Hepatocyte (in vitro differentiated cells): ENCODE data around the gene COPS4. TPM values are rescaled to one million over a fixed set of nuclear protein-coding genes. Genes with fewer than 3 reads are reported as not detected.

Source experiments
- DNase-seq: peaks from one replicate; pipeline ENCODE4 v3.0.0-alpha.2; 2016; ENCODE audit warnings: low spot score
- H2AFZ ChIP-seq: fragments of 200-600 bp; sonication (generic); 2 replicates; pipeline ENCODE4 v1.6.0; 2016; ENCODE audit warnings: antibody characterized with exemption, mild to moderate bottlenecking
- H3K27ac ChIP-seq: fragments of 200-600 bp; sonication (generic); 2 replicates; pipeline ENCODE4 v1.5.1; 2016; ENCODE audit warnings: mild to moderate bottlenecking
- H3K27me3 ChIP-seq: fragments of 200-600 bp; sonication (generic); 2 replicates; pipeline ENCODE4 v1.6.1; 2016
- H3K36me3 ChIP-seq: fragments of 200-600 bp; sonication (generic); replicated peaks from 2 replicates; pipeline ENCODE4 v1.5.1; 2016; ENCODE audit warnings: low read depth; ENCODE audit not compliant: insufficient read depth
- H3K4me1 ChIP-seq: fragments of 200-600 bp; sonication (generic); 2 replicates; pipeline ENCODE4 v1.5.1; 2016; ENCODE audit warnings: mild to moderate bottlenecking, moderate library complexity; ENCODE audit not compliant: insufficient read depth
- H3K4me2 ChIP-seq: fragments of 200-600 bp; sonication (generic); 2 replicates; pipeline ENCODE4 v1.6.0; 2016
- H3K4me3 ChIP-seq: fragments of 200-600 bp; sonication (generic); 2 replicates; pipeline ENCODE4 v1.5.1; 2016; ENCODE audit warnings: mild to moderate bottlenecking
- H3K79me2 ChIP-seq: fragments of 200-600 bp; sonication (generic); 2 replicates; pipeline ENCODE4 v1.6.0; 2017; ENCODE audit warnings: mild to moderate bottlenecking
- H3K9me2 ChIP-seq: fragments of 200-600 bp; sonication (generic); replicated peaks from 2 replicates; pipeline ENCODE4 v1.6.0; 2017; ENCODE audit warnings: mild to moderate bottlenecking; ENCODE audit not compliant: insufficient read depth
- H3K9me3 ChIP-seq: fragments of 200-600 bp; sonication (generic); 2 replicates; pipeline ENCODE4 v1.5.1; 2016; ENCODE audit warnings: low read depth, mild to moderate bottlenecking
- H4K20me1 ChIP-seq: fragments of 200-600 bp; sonication (generic); 2 replicates; pipeline ENCODE4 v1.6.0; 2016; ENCODE audit warnings: mild to moderate bottlenecking; ENCODE audit not compliant: insufficient read depth, poor library complexity, severe bottlenecking
- CTCF ChIP-seq: fragments of 200-600 bp; sonication (generic); IDR thresholded peaks from 2 replicates; pipeline ENCODE4 v1.5.1; 2016; ENCODE audit warnings: antibody characterized with exemption, mild to moderate bottlenecking; ENCODE audit not compliant: poor library complexity
- EZH2 ChIP-seq: fragments of 200-600 bp; sonication (generic); IDR thresholded peaks from 2 replicates; pipeline ENCODE4 v1.6.1; 2016; ENCODE audit warnings: antibody characterized with exemption, mild to moderate bottlenecking, borderline replicate concordance
- EZH2phosphoT487 ChIP-seq: fragments of 200-600 bp; sonication (generic); IDR thresholded peaks from one replicate; pipeline ENCODE4 v1.6.1; 2018; ENCODE audit warnings: antibody characterized with exemption, mild to moderate bottlenecking, low read depth, moderate library complexity; ENCODE audit not compliant: unreplicated experiment, severe bottlenecking
- WGBS: methylation state at CpG from one replicate; pipeline ENCODE4 v1.1.6; 2016; ENCODE audit warnings: low lambda C conversion rate; ENCODE audit errors: missing lambda C conversion rate; 5-methylcytosine and 5-hydroxymethylcytosine counted together
- polyA plus RNA-seq: library from polyadenylated mRNA; unstranded; fragments of >200 nt; fragmentation: Nextera tagmentation; extraction: Ambion mirVana; gene quantifications from 2 replicates; pipeline ENCODE4 v1.2.1, GENCODE V29; 2016
- total RNA-seq: library from RNA; depleted of rRNA; stranded (reverse); fragments of >200 nt; gene quantifications from 2 replicates; pipeline ENCODE4 v1.2.3, GENCODE V29; 2014

Gene COPS4
- total and polyA plus RNA-seq, 2 experiments from 2014 or later: 45.2 to 56.7 TPM

DNA sequence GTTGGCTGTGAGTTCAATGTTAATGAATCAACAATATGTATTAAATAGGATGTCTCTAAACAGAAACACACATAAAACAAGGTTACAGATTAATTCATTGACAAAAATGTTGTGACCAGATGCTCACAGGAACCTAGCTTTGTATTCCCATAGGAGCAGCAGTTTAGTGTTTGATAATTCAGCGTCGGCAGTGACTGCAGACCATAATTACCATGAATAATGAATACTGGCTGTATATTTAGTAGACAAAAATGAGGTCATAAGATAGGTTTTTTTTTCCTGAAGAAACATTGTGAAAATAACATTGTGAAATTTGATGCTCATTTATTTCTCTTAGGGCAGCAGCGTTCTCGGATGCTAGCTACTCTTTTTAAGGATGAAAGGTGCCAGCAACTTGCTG, 27.8 kb downstream of the COPS4 start:
- no peak for TF ChIP-seq EZH2phosphoT487
- no peak for TF ChIP-seq EZH2
- TF ChIP-seq CTCF: no peak
- no peaks in the 10 kb centered on the region for H3K9me2 ChIP-seq

DNA sequence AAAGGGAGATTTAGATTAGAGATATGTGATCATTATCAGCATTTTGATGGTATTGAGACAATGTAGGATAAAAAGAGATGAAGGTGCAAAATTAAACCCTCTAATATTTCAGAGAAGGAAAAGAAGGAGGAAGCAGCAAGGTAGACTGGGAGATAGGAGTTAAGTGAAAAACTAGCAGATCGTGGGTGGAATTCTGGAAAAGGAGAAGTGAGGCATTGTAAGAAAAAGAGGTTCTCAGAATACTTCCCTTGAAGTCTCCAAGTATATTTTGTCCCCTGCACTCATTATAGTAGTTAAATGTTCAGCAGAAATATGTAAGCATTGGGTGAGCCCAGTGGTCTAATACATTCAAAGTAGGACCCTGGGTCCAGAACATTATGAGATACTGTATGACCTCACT, 30.3 kb downstream of the COPS4 start:
- DNase-seq: no peak
- no peaks in the 10 kb centered on the region for H3K9me3 ChIP-seq
- no peaks in the 10 kb centered on the region for H3K79me2 ChIP-seq
- no peaks in the 10 kb centered on the region for H3K27me3 ChIP-seq
- H4K20me1 ChIP-seq: no peaks in the 10 kb centered on the region
- H2AFZ ChIP-seq: no peak overlapping the region
- no peak overlapping the region for H3K4me2 ChIP-seq
- TF ChIP-seq CTCF (no peak), EZH2 (no peak), EZH2phosphoT487 (no peak)
- H3K4me3 ChIP-seq: no peak overlapping the region
- no peaks in the 10 kb centered on the region for H3K9me2 ChIP-seq
- no peaks in the 10 kb centered on the region for H3K4me1 ChIP-seq
- H3K36me3 ChIP-seq: no peaks in the 10 kb centered on the region
- WGBS: 91% methylated on average over 1 of the region's 1 CpG
- H3K27ac ChIP-seq: no peak overlapping the region

More for the DNA sequence above, 27.8 kb downstream of the COPS4 start:
- H3K27ac ChIP-seq: no peak overlapping the region
- no peaks in the 10 kb centered on the region for H3K36me3 ChIP-seq
- no peak overlapping the region for H3K4me3 ChIP-seq
- H3K4me2 ChIP-seq: no peak overlapping the region
- WGBS: 96% methylated on average over 4 of the region's 4 CpGs
- H4K20me1 ChIP-seq: no peaks in the 10 kb centered on the region
- no peak for DNase-seq
- no peaks in the 10 kb centered on the region for H3K27me3 ChIP-seq
- H3K4me1 ChIP-seq: no peaks in the 10 kb centered on the region
- no peaks in the 10 kb centered on the region for H3K79me2 ChIP-seq
- H2AFZ ChIP-seq: no peak overlapping the region
- no peaks in the 10 kb centered on the region for H3K9me3 ChIP-seq

DNA sequence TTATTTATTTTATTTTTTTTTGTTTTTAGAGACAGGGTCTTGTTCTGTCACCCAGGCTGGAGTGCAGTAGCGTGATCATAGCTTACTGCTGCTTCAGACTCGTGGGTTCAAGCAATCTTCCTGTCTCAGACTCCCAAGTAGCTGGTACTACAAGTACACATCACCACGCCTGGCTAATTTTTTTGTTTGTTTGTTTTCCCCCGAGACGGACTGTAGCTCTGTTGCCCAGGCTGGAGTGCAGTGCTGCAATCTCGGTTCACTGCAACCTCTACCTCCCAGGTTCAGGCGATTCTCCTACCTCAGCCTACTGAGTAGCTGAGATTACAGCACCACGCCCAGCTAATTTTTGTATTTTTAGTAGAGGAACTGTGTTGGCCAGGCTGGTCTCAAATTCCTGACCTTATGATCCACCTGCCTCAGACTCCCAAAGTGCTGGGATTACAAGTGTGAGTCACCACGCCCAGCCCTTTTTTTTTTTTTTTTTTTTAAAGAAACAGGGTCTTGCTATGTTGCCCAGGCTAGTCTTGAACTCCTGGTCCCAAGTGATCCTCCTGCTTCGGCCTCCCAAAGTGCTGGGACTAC, 32.2 kb downstream of the COPS4 start:
- H3K27me3 ChIP-seq: no peaks in the 10 kb centered on the region
- no peaks in the 10 kb centered on the region for H4K20me1 ChIP-seq
- H3K9me2 ChIP-seq: no peaks in the 10 kb centered on the region
- no peak overlapping the region for H2AFZ ChIP-seq
- no peak overlapping the region for H3K27ac ChIP-seq
- H3K9me3 ChIP-seq: no peaks in the 10 kb centered on the region
- H3K36me3 ChIP-seq: no peaks in the 10 kb centered on the region
- no peak for DNase-seq
- TF ChIP-seq CTCF (no peak), EZH2 (no peak), EZH2phosphoT487 (no peak)
- no peak overlapping the region for H3K4me2 ChIP-seq
- H3K4me1 ChIP-seq: no peaks in the 10 kb centered on the region
- no peak overlapping the region for H3K4me3 ChIP-seq
- no peaks in the 10 kb centered on the region for H3K79me2 ChIP-seq
- 91% methylated on average over 10 of the region's 10 CpGs for WGBS

DNA sequence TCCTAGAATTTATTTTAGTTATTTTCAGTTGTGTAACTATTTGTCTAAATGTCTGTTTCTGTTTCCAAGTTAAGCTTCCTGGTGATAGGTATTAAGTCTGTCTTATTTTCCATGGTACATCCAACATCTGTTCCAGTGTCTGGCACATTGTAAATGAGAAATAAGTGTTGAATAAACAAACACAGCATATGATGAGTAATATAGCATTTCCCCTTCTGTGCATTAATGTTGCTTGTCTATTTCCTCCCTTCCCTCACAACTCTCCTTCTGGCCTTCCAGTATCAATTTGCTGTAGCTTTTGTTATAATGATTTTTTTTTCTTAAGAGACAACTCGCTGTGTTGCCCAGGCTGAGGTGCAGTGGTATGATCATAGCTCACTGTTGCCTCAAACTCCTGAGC, 36.1 kb downstream of the COPS4 start:
- Histone ChIP-seq H3K9me3 (no peaks in the 10 kb centered on the region), H3K4me3 (no peak overlapping the region), H3K4me1 (no peaks in the 10 kb centered on the region), H3K79me2 (no peaks in the 10 kb centered on the region), H2AFZ (no peak overlapping the region), H3K27ac (no peak overlapping the region), H3K36me3 (no peaks in the 10 kb centered on the region), H4K20me1 (no peaks in the 10 kb centered on the region), H3K4me2 (no peak overlapping the region), H3K27me3 (no peaks in the 10 kb centered on the region), H3K9me2 (no peaks in the 10 kb centered on the region)
- no peak for TF ChIP-seq EZH2phosphoT487
- no peak for TF ChIP-seq CTCF
- no peak for TF ChIP-seq EZH2
- no peak for DNase-seq
- 96% methylated on average over 1 of the region's 1 CpG for whole genome bisulfite sequencing
